CD1c-positive myeloid dendritic cell (primary cell): ENCODE data around the gene VARS1.
"Not testable (repeated sequence)": the region's sequence is repeated elsewhere in the genome, so short reads cannot be mapped to it uniquely, and the experiment has no call there.

Experiments used
- DNase-seq: peaks from one replicate; pipeline ENCODE4 v3.0.0-alpha.2; 2016; ENCODE audit errors: extremely low spot score

The VARS1 gene

DNA sequence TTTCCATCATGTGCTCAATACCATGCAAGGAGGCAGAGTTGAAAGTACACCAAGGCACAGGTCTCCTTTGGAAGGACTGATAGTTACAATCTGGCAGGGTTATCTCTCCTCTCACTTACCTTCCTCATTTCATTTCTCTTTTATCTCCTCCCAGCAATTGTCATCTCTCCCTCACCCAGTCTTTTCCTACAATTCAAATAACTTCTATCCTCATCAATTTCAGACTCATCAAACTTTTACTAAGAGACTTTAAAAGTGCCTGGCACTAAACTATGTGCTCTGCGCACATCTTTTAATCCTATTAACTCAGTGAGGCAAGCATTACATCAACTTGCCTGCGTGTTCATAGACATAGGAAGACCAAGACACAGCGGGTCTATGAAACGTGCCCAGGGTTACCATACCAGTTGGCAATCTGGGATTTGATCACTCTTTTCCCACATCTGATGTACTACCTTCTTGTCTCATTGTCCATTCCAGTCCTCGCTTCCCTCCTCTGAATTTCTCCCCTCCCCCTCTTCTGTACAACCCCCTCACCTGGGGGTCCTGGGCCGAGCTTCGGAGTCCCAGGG, 1.2 kb downstream of the VARS1 start:
- no peak for DNase-seq

DNA sequence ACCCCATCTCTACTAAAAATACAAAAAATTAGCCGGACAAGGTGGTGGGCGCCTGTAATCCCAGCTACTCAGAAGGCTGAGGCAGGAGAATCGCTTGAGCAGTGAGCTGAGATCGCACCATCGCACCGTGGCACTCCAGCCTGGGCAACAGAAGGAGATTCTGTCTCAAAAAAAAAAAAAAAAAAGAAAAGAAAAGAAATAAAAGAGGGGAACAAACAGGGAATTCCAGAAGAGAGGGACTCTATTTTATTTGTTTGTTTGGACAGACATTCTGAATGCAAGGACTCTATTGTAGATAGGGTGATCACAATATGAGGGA, 1.7 kb downstream of the VARS1 start:
- not testable (repeated sequence) for DNase-seq

- no peak for DNase-seq
Measured at GRCh38 chr6:31792761-31793171, 2.8 kb downstream of the VARS1 start.

DNA sequence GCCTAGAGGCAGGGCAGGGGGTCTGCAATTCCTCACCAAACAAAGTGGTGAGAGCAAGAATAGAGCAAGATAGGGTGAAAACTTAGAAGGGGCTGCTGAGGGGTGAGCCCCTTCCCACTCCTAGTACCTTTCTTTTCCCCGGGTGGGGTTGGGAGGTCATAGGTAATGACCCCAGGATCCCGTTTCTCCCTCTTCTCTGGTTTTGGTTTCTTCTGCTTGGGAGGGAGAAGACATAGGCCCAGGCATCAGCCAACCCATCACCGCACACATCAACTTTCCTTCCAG, 3.5 kb downstream of the VARS1 start:
- no peak for DNase-seq

- peak; percentile 46 for DNase-seq
Measured at GRCh38 chr6:31791324-31792089, 4.0 kb downstream of the VARS1 start.

DNA sequence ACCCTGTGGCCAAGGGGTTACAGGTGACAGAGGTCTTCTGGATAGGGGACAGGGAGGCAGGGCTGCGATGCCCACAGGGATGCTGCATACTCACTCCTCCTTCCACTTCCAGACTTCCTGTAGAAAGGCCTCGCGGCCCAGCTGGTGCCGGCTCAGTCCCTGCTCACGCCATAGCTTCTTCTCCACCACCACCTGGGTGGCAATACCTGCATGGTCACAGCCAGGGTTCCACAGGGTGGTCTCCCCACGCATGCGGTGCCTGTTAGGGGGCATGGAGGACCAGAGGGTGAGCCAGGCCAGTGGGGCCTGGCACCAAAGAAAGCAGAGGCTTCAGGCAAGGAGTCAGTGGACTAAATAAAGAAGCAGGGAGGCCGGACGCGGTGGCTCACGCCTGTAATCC, 10.1 kb downstream of the VARS1 start:
- DNase-seq, result no peak

- no peak for DNase-seq
Measured at GRCh38 chr6:31784098-31784925, 11.2 kb downstream of the VARS1 start.

DNA sequence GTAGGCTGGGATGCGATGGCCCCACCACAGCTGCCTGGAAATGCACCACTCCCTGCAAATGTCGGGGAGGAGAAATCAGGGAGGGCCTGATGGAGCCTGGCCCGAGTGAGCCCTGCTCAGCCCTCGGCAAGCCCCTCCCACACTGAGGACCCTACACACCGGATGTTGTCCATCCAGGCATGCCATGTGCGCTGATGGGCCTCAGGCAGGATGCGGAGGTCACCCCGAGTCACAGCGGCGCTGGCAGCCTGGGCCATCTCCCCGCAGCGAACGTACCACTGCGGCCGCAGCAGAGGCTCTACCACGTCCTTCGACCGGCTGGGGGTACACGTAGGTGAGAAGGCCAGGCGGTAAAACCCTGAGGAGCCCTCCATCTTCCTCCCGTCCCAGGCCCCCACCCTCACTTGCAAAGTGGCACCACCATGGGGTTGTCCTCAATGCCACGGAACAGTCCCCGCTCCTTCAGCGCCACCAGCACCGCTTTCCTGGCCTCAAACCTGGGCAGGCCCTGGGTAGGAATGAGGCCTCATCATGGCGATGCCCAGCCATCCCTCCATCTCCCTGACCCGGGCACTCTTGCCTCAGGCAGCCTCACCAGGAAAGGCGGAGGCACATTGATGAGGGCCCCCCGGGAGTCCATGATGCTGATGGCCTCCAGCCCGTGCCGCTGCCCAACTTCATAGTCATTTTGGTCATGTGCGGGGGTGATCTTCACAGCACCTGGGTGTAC, 13.3 kb downstream of the VARS1 start:
- no peak for DNase-seq

- DNase-seq, result no peak
Measured at GRCh38 chr6:31781244-31782125, 14.1 kb downstream of the VARS1 start.

DNA sequence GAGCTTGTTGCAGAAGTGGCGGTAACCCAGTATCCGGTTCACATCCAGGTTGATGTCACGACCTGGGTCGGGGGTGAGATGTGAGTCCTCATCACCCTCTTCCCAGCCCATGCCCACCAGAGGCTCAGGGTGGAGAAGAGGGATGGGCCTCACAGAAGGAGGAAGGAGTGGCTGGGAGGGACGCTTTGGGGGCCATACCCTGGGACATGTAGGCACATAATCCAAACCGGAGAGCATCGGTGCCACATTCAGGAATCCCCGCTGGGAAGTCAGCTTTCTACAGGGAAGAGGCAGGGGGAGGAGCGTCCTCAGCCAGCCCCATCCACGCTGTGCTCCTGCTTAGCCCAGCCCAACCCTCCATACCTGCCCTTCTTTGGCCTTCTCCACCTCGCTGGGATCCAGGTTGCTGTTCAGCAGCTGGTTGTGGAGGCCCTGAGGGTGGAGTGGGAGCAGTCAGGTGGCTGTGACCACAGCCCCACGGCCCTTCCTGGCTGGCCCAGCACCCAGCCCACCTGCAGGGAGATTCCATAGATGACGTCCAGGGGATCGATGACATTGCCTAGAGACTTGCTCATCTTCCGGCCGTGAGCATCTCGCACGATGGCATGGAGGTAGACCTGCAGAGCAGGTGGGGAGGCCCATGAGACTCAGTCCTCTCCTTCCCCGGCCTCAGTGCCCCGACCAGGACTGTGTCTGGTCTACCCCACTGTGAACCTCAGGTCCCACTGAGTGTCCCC, 14.9 kb downstream of the VARS1 start:
- DNase-seq, result no peak

DNA sequence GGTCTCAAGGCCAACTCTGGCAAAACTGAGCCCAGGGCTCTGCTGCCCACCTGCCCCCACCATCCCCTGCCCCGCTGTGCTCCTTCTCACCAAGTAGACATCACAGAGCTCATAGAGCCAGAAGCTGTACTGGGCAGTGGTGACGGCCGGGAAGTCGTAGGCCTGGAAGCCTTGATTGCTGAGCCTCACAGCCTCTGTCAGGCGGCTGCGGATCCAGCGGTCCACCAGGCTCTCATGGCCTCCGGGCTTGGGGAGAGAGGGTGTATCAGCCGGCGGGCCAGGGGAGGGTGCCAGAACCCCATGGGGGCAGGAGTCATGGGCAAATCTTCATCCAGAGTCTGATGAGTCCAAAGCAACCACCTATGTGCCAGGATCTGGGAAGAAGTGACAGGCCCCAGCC, 15.6 kb downstream of the VARS1 start:
- no peak for DNase-seq

GRCh38 chr6:31778999-31779885, 16.3 kb downstream of the VARS1 start:
- no peak for DNase-seq

- DNase-seq, result no peak
Measured at GRCh38 chr6:31778193-31778592, 17.4 kb downstream of the VARS1 start.

DNA sequence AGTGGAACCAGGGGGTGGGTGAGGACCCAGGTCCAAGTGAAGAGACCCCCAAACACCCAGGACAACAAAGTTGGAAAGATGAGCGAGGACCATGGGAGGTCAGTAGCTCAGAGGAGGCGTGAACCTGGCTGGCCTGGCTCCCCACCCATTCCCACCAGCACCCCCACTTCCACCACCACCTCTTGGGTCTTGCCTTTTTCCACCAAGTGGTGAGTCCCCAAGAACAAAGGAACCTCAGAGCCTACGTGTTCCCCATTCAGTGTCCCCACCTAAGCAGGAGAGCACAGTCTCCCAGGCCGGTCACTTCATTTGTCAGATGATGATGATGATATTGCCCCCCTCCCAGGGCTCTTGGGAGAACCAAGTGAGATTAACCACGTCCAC, 17.9 kb downstream of the VARS1 start:
- no peak for DNase-seq

DNA sequence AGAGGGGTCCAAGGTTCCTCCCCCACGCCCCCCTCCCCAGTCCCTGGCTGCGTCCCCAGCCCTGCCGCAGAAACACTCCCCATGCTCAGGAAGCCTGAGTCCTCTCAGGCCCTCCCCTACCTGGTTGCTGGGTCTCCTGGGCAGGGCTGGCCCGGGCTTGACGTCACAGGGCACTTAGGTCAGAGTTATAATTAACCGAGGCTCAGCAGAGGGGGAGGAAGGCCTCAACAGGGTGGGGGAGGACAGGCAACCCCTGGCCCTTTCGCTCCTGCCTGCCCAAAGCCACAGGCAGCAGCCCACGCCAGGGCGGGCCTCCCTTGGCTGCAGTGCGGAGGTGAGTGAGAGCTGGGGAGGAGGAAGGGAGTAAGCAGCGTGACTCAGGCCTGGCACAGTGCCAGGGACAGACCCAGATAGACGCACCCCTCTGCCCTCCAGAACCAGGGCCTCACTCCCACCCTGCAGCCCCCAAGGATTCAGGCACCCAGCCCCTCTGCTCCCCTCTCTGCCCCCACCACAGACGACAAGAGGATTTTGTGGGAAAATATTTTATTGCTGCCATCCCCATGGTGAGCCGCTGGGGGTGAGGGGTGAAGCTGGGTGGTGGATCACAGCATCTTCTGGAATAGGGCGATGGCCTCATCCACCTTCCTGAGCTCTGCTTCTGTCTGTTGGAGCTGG, 18.4 kb downstream of the VARS1 start, which contains the start of gene VWA7:
TSS of gene VWA7 (minus strand) at position 340 of the 678 bp plus-strand sequence. CDS start 549 bp downstream, outside the sequence.
- DNase-seq, result peak; percentile 90

GRCh38 chr6:31776485-31776988, 19.0 kb downstream of the VARS1 start:
- peak; percentile 30 for DNase-seq

- DNase-seq, result no peak
Measured at GRCh38 chr6:31775633-31776484, 19.7 kb downstream of the VARS1 start.

DNA sequence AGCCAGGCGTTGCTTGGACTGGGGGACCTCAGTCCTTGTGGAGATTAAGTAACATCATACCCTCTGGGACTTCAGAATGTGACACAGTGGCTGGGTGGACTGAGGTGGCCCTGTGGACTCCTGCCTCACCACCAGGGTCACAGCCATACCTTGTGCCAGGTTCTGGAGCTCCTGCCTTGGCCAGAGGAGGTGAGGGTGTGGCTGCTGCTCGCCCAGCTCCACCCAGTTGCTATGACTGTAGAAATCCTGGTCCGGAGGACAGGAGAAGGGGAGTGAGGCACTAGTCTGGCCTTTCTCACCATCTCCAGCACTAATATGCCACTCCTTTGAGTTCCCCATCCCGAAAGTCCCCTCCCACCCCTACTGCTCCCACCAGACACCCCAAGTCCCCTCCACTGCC, 20.4 kb downstream of the VARS1 start:
- DNase-seq, result no peak
